Measurements from ENCODE around the gene PDIA5. TPM values are rescaled to one million over a fixed set of nuclear protein-coding genes. Genes with fewer than 3 reads are reported as not detected.

The PDIA5 gene
- total RNA-seq, 2 experiments from 2014 or later: 17.8 to 23.2 TPM

- Mint-ChIP-seq H3K36me3 (peaks cover 22% of the 10 kb centered on the region), H3K27ac (no peak overlapping the region), H3K4me3 (no peak overlapping the region), H3K9me3 (no peaks in the 10 kb centered on the region), H3K27me3 (no peaks in the 10 kb centered on the region), H3K4me1 (peaks cover 32% of the 10 kb centered on the region)
- no peak for DNase-seq
Measured at GRCh38 chr3:123088387-123088786, 21.6 kb downstream of the PDIA5 start.

GRCh38 chr3:123089611-123090331 lies 22.9 kb downstream of the PDIA5 start:
- H3K36me3 Mint-ChIP-seq: peaks cover 25% of the 10 kb centered on the region
- DNase-seq: no peak
- H3K27me3 Mint-ChIP-seq: no peaks in the 10 kb centered on the region
- H3K27ac Mint-ChIP-seq: no peak overlapping the region
- peaks cover 25% of the 10 kb centered on the region for H3K4me1 Mint-ChIP-seq
- no peak overlapping the region for H3K4me3 Mint-ChIP-seq
- no peaks in the 10 kb centered on the region for H3K9me3 Mint-ChIP-seq

- Mint-ChIP-seq H3K36me3 (peaks cover 25% of the 10 kb centered on the region), H3K4me3 (no peak overlapping the region), H3K4me1 (peaks cover 18% of the 10 kb centered on the region), H3K27ac (no peak overlapping the region), H3K27me3 (no peaks in the 10 kb centered on the region), H3K9me3 (no peaks in the 10 kb centered on the region)
- no peak for DNase-seq
Measured at GRCh38 chr3:123090728-123091531, 24.1 kb downstream of the PDIA5 start.

- DNase-seq: no peak
- Mint-ChIP-seq H3K27me3 (no peaks in the 10 kb centered on the region), H3K27ac (no peak overlapping the region), H3K4me3 (no peak overlapping the region), H3K36me3 (peaks cover 31% of the 10 kb centered on the region), H3K4me1 (peaks cover 15% of the 10 kb centered on the region), H3K9me3 (no peaks in the 10 kb centered on the region)
Measured at GRCh38 chr3:123092243-123092642, 25.4 kb downstream of the PDIA5 start.

GRCh38 chr3:123093696-123094095 lies 26.9 kb downstream of the PDIA5 start:
- Mint-ChIP-seq H3K27me3 (no peaks in the 10 kb centered on the region), H3K4me1 (peaks cover 15% of the 10 kb centered on the region), H3K9me3 (no peaks in the 10 kb centered on the region), H3K36me3 (peaks cover 33% of the 10 kb centered on the region), H3K27ac (no peak overlapping the region), H3K4me3 (no peak overlapping the region)
- DNase-seq: no peak

GRCh38 chr3:123094516-123095313 lies 27.9 kb downstream of the PDIA5 start:
- Mint-ChIP-seq H3K9me3 (no peaks in the 10 kb centered on the region), H3K4me1 (peaks cover 15% of the 10 kb centered on the region), H3K27ac (no peak overlapping the region), H3K4me3 (no peak overlapping the region), H3K36me3 (peaks cover 29% of the 10 kb centered on the region), H3K27me3 (no peaks in the 10 kb centered on the region)
- no peak for DNase-seq

GRCh38 chr3:123096126-123096525 lies 29.3 kb downstream of the PDIA5 start:
- H3K27ac Mint-ChIP-seq: no peak overlapping the region
- peaks cover 25% of the 10 kb centered on the region for H3K36me3 Mint-ChIP-seq
- H3K9me3 Mint-ChIP-seq: no peaks in the 10 kb centered on the region
- DNase-seq: no peak
- no peaks in the 10 kb centered on the region for H3K27me3 Mint-ChIP-seq
- H3K4me3 Mint-ChIP-seq: no peak overlapping the region
- H3K4me1 Mint-ChIP-seq: peaks cover 6% of the 10 kb centered on the region

- no peak for DNase-seq
- H3K9me3 Mint-ChIP-seq: no peaks in the 10 kb centered on the region
- peaks cover 5% of the 10 kb centered on the region for H3K4me1 Mint-ChIP-seq
- no peak overlapping the region for H3K27ac Mint-ChIP-seq
- H3K4me3 Mint-ChIP-seq: no peak overlapping the region
- H3K36me3 Mint-ChIP-seq: peaks cover 20% of the 10 kb centered on the region
- no peaks in the 10 kb centered on the region for H3K27me3 Mint-ChIP-seq
Measured at GRCh38 chr3:123096731-123097130, 29.9 kb downstream of the PDIA5 start.

- H3K4me3 Mint-ChIP-seq: no peak overlapping the region
- no peaks in the 10 kb centered on the region for H3K27me3 Mint-ChIP-seq
- H3K27ac Mint-ChIP-seq: no peak overlapping the region
- peaks cover 5% of the 10 kb centered on the region for H3K4me1 Mint-ChIP-seq
- no peak for DNase-seq
- H3K36me3 Mint-ChIP-seq: peaks cover 20% of the 10 kb centered on the region
- H3K9me3 Mint-ChIP-seq: no peaks in the 10 kb centered on the region
Measured at GRCh38 chr3:123098426-123099330, 31.9 kb downstream of the PDIA5 start.

- Mint-ChIP-seq H3K27ac (no peak overlapping the region), H3K4me1 (no peaks in the 10 kb centered on the region), H3K36me3 (peaks cover 18% of the 10 kb centered on the region), H3K4me3 (no peak overlapping the region), H3K9me3 (no peaks in the 10 kb centered on the region), H3K27me3 (no peaks in the 10 kb centered on the region)
- DNase-seq: no peak
Measured at GRCh38 chr3:123099331-123100192, 32.7 kb downstream of the PDIA5 start.

GRCh38 chr3:123100193-123100776 lies 33.5 kb downstream of the PDIA5 start:
- H3K4me1 Mint-ChIP-seq: no peaks in the 10 kb centered on the region
- H3K9me3 Mint-ChIP-seq: no peaks in the 10 kb centered on the region
- no peak overlapping the region for H3K4me3 Mint-ChIP-seq
- H3K36me3 Mint-ChIP-seq: peaks cover 18% of the 10 kb centered on the region
- DNase-seq: no peak
- no peaks in the 10 kb centered on the region for H3K27me3 Mint-ChIP-seq
- H3K27ac Mint-ChIP-seq: no peak overlapping the region

- no peaks in the 10 kb centered on the region for H3K27me3 Mint-ChIP-seq
- H3K36me3 Mint-ChIP-seq: peaks cover 16% of the 10 kb centered on the region
- no peaks in the 10 kb centered on the region for H3K4me1 Mint-ChIP-seq
- H3K4me3 Mint-ChIP-seq: no peak overlapping the region
- H3K9me3 Mint-ChIP-seq: no peaks in the 10 kb centered on the region
- DNase-seq: no peak
- H3K27ac Mint-ChIP-seq: no peak overlapping the region
Measured at GRCh38 chr3:123102249-123102648, 35.4 kb downstream of the PDIA5 start.

GRCh38 chr3:123102826-123103225 lies 36.0 kb downstream of the PDIA5 start:
- H3K27ac Mint-ChIP-seq: no peak overlapping the region
- no peak overlapping the region for H3K4me3 Mint-ChIP-seq
- H3K9me3 Mint-ChIP-seq: no peaks in the 10 kb centered on the region
- DNase-seq: no peak
- H3K4me1 Mint-ChIP-seq: no peaks in the 10 kb centered on the region
- H3K27me3 Mint-ChIP-seq: no peaks in the 10 kb centered on the region
- peaks cover 16% of the 10 kb centered on the region for H3K36me3 Mint-ChIP-seq
